ENCODE measurements around the gene BBS9.

Gene BBS9

DNA sequence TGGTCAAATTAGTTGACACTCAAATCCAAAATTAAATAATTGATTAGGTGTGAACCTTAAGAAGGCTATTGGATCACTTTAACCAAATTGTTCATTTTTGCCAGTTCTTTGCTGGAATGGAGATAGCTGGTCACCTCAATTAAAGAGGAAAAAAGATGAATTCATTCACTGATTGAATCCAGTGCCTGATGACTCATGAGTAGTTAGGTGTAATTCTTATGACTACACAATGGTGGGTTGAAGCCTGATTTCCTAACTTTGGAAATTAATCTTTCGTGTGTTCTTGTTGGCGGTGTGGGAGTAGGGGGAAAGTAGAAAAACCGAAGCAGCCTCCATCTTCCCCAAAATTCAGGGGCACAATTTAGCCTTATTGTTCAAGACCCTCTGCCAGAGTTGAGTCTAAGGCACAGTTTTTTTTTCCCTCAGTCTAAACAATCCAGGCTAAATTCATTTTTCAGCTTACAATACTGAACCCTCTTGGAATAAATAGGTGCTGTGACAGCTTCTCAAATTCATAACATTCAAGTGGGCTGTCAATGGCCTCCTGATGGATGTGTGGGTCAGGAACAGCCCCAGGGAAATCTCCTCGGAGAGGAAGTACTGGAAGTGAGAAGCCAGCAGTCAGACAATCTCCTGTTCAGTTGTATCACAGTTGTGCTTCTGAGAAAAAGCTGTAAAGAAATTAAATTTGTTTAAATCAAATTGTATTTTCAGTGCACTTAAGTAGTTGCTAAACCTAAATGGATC, 356.6 kb downstream of the BBS9 start:
- no peak for TF ChIP-seq TAF1 (IDR thresholded peaks at IDR 0.05; ENCODE audit: borderline replicate concordance, insufficient read depth, low read length)
- no peak for TF ChIP-seq FOXP2 (optimal IDR thresholded peaks at IDR 0.05; ENCODE audit: borderline replicate concordance, extremely low read depth, extremely low read length, insufficient read depth)
- TF ChIP-seq, protein P1, sequence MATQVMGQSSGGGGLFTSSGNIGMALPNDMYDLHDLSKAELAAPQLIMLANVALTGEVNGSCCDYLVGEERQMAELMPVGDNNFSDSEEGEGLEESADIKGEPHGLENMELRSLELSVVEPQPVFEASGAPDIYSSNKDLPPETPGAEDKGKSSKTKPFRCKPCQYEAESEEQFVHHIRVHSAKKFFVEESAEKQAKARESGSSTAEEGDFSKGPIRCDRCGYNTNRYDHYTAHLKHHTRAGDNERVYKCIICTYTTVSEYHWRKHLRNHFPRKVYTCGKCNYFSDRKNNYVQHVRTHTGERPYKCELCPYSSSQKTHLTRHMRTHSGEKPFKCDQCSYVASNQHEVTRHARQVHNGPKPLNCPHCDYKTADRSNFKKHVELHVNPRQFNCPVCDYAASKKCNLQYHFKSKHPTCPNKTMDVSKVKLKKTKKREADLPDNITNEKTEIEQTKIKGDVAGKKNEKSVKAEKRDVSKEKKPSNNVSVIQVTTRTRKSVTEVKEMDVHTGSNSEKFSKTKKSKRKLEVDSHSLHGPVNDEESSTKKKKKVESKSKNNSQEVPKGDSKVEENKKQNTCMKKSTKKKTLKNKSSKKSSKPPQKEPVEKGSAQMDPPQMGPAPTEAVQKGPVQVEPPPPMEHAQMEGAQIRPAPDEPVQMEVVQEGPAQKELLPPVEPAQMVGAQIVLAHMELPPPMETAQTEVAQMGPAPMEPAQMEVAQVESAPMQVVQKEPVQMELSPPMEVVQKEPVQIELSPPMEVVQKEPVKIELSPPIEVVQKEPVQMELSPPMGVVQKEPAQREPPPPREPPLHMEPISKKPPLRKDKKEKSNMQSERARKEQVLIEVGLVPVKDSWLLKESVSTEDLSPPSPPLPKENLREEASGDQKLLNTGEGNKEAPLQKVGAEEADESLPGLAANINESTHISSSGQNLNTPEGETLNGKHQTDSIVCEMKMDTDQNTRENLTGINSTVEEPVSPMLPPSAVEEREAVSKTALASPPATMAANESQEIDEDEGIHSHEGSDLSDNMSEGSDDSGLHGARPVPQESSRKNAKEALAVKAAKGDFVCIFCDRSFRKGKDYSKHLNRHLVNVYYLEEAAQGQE (IDR thresholded peaks at IDR 0.05; ENCODE audit: insufficient read depth in 1 of 2, low read depth in 2 of 2, low read length in 2 of 2): no peak
- TF ChIP-seq SIN3A (IDR thresholded peaks at IDR 0.05; ENCODE audit: borderline replicate concordance, insufficient read depth, low read length): no peak
- no peak for TF ChIP-seq POLR2AphosphoS5 (IDR thresholded peaks at IDR 0.05; ENCODE audit: low read depth, low read length)

GRCh38 chr7:33486633-33487032, 357.3 kb downstream of the BBS9 start:
- TF ChIP-seq, protein P1 (IDR thresholded peaks at IDR 0.05; ENCODE audit: insufficient read depth in 1 of 2, low read depth in 2 of 2, low read length in 2 of 2): no peak
- TF ChIP-seq SIN3A (IDR thresholded peaks at IDR 0.05; ENCODE audit: borderline replicate concordance, insufficient read depth, low read length): no peak
- no peak for TF ChIP-seq FOXP2 (optimal IDR thresholded peaks at IDR 0.05; ENCODE audit: borderline replicate concordance, extremely low read depth, extremely low read length, insufficient read depth)
- no peak for TF ChIP-seq TAF1 (IDR thresholded peaks at IDR 0.05; ENCODE audit: borderline replicate concordance, insufficient read depth, low read length)
- no peak for TF ChIP-seq POLR2AphosphoS5 (IDR thresholded peaks at IDR 0.05; ENCODE audit: low read depth, low read length)

DNA sequence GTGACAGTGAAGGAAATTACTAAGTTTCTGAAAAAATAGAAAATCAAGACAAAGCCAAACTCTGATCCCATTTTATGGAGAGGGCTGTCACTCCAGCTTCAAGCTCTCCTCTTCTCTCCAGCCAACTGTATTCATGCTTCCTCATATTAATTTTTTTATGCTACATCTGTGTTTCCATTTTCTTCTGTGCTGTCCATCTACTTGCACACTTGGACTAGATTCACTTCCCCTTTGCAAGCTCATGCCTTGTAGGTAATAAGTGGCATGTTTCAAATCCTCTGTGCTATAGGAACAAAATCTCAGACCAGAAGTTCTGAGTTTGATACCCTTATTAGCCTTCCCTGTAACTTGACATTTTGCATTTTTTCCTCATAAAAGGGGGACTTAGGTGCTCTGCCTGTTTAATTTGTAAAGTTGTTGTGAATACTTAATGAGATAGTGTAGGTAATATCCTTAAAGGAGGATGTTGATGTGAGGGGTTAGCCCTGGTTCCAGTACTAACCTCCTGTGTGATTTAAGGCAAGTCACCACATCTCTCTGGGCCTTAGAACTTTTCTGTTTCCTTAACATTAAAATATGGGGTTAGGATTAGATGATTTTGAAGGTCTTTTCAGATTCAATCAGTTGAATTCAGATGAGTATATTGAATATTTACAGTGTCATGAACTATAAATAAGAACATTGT, 358.8 kb downstream of the BBS9 start:
- TF ChIP-seq, protein P1 (IDR thresholded peaks at IDR 0.05; ENCODE audit: insufficient read depth in 1 of 2, low read depth in 2 of 2, low read length in 2 of 2): no peak
- TF ChIP-seq TAF1 (IDR thresholded peaks at IDR 0.05; ENCODE audit: borderline replicate concordance, insufficient read depth, low read length) (no peak), SIN3A (IDR thresholded peaks at IDR 0.05; ENCODE audit: borderline replicate concordance, insufficient read depth, low read length) (no peak), FOXP2 (optimal IDR thresholded peaks at IDR 0.05; ENCODE audit: borderline replicate concordance, extremely low read depth, extremely low read length, insufficient read depth) (no peak), POLR2AphosphoS5 (IDR thresholded peaks at IDR 0.05; ENCODE audit: low read depth, low read length) (no peak)

DNA sequence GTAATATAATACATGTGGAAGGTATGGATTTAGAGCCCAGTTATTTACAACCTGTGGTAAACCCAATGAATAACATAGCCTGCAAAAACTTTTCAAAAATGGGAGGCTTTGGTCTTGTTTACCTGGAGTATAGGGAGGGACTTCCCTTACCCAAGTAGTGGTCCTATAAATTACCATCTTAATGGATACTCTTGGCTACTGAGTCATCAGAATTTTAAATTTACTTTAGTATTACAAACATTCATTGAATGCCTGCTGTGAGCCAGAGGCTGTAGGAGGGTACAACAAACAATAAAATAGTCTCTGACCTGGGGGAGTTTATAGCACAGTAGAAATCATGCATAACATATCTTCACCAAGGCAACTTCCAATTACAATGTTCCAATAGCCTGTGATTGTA, 365.1 kb downstream of the BBS9 start:
- no peak for TF ChIP-seq FOXP2 (optimal IDR thresholded peaks at IDR 0.05; ENCODE audit: borderline replicate concordance, extremely low read depth, extremely low read length, insufficient read depth)
- TF ChIP-seq POLR2AphosphoS5 (IDR thresholded peaks at IDR 0.05; ENCODE audit: low read depth, low read length): no peak
- TF ChIP-seq TAF1 (IDR thresholded peaks at IDR 0.05; ENCODE audit: borderline replicate concordance, insufficient read depth, low read length): no peak
- TF ChIP-seq, protein P1 (IDR thresholded peaks at IDR 0.05; ENCODE audit: insufficient read depth in 1 of 2, low read depth in 2 of 2, low read length in 2 of 2): no peak
- no peak for TF ChIP-seq SIN3A (IDR thresholded peaks at IDR 0.05; ENCODE audit: borderline replicate concordance, insufficient read depth, low read length)
